Measurements from ENCODE around the gene MORC4.

MORC4 gene

DNA sequence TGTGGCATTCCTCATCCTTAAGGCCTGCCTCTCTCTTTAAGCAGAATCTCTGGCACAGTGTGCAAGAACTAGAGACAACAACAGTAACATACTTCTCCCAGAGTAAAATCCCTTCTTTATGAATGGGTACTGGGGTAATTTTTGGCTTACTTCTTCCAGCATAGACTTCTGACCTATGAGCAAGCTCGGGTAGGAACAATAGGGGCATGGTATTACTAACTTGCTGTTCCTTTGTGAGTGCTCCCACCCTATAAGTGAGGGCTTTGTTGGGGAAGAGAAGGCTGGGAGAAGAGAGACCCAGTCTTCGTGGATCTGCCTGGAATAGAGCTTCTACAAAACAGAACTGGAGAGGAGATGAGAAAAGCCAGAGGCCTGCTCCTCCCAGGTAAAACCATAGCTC lies 49.6 kb downstream of the MORC4 start:
- no peak for DNase-seq (ENCODE audit: low read depth, low spot score)
- in situ Hi-C loops (cut with HindIII; ENCODE audit: low sequenced_read_pairs) = no loop called here
- H3K4me3 ChIP-seq (ENCODE audit: low read depth, low read length) = no peak overlapping the region
- TF ChIP-seq, protein P1, sequence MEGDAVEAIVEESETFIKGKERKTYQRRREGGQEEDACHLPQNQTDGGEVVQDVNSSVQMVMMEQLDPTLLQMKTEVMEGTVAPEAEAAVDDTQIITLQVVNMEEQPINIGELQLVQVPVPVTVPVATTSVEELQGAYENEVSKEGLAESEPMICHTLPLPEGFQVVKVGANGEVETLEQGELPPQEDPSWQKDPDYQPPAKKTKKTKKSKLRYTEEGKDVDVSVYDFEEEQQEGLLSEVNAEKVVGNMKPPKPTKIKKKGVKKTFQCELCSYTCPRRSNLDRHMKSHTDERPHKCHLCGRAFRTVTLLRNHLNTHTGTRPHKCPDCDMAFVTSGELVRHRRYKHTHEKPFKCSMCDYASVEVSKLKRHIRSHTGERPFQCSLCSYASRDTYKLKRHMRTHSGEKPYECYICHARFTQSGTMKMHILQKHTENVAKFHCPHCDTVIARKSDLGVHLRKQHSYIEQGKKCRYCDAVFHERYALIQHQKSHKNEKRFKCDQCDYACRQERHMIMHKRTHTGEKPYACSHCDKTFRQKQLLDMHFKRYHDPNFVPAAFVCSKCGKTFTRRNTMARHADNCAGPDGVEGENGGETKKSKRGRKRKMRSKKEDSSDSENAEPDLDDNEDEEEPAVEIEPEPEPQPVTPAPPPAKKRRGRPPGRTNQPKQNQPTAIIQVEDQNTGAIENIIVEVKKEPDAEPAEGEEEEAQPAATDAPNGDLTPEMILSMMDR (IDR thresholded peaks at IDR 0.05; ENCODE audit: low read depth, low read length) = no peak

DNA sequence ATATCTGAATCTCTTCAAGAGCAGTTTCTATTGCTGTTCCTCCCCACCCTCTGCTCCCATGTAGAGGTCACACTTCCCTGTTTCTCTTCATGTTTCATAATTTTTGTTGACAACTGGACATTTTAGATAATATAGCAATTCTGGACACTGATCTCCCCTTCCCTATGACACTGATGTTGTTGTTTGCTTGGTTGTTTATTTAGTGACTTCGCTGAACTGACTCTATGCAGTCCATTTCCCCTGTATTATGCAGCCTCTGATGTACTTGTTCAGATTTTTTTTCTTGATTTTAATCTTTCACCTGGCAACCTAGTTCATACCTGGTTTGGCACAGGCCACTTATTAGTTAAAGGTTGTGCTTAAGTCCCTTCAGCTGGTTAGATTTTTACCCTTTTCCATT lies 50.6 kb downstream of the MORC4 start:
- TF ChIP-seq, protein P1 (IDR thresholded peaks at IDR 0.05; ENCODE audit: low read depth, low read length) = no peak
- H3K4me3 ChIP-seq (ENCODE audit: low read depth, low read length) = no peak overlapping the region
- DNase-seq (ENCODE audit: low read depth, low spot score) = no peak
- in situ Hi-C loops (cut with HindIII; ENCODE audit: low sequenced_read_pairs) = no loop called here

DNA sequence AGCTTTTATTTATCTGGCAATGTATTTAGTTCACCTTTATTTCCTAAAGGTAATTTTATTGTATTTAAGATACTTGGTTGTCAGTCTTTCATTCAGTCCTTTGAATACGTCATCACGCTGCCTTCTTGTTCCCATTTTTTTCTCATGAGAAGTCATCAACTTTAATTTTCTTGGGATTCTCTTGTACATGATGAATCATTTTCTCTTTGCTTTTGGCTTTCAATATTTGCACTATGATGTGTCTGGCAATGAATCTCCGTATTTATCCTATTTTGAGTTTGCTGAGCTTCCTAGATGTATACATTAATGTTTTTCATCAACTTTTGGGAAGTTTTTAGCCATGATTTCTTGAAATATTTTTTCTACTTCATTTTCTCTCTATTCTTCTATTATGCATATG lies 51.4 kb downstream of the MORC4 start:
- in situ Hi-C loops (cut with HindIII; ENCODE audit: low sequenced_read_pairs) = no loop called here
- DNase-seq (ENCODE audit: low read depth, low spot score) = no peak
- TF ChIP-seq, protein P1 (IDR thresholded peaks at IDR 0.05; ENCODE audit: low read depth, low read length) = no peak
- no peak overlapping the region for H3K4me3 ChIP-seq (ENCODE audit: low read depth, low read length)

DNA sequence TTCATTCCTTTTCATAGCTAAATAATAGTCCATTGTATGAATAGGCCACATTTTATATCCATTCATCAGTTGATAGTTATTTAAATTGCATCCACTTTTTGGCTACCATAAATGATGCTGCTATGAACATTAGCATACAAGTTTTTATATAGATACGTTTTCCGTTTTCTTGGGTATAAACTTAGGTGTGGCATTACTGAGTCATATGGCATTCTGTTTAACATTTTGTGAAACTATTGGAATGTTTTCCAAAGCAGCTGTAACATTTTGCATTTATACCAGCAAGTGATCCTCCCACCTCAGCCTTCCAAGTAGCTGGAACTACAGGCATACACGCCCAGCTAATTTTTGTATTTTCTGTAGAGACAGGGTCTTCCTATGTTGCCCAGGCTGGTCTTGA lies 53.5 kb downstream of the MORC4 start:
- in situ Hi-C loops (cut with HindIII; ENCODE audit: low sequenced_read_pairs) = no loop called here
- TF ChIP-seq, protein P1 (IDR thresholded peaks at IDR 0.05; ENCODE audit: low read depth, low read length) = no peak
- DNase-seq (ENCODE audit: low read depth, low spot score) = no peak
- H3K4me3 ChIP-seq (ENCODE audit: low read depth, low read length) = no peak overlapping the region

DNA sequence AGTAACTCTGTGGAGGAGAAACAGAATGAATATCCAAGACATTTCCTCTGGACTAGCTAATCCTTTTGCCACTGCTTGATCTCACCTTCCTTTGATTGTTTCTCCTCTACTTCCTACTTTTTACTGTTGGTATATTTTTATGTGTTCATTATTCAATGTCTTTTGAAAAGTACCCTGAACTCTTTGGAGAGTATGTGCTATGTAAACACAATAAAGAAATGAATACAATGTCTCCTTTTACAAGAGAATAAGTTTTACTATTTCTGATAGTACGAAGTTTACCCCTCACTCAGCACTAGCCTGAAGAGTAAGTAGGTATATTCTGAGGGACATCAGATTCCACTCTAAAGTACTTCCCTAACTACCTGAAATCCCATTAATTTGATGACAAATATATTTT lies 59.9 kb downstream of the MORC4 start:
- no peak for DNase-seq (ENCODE audit: low read depth, low spot score)
- H3K4me3 ChIP-seq (ENCODE audit: low read depth, low read length) = no peak overlapping the region
- TF ChIP-seq, protein P1 (IDR thresholded peaks at IDR 0.05; ENCODE audit: low read depth, low read length) = no peak
- in situ Hi-C loops (cut with HindIII; ENCODE audit: low sequenced_read_pairs) = no loop called here

DNA sequence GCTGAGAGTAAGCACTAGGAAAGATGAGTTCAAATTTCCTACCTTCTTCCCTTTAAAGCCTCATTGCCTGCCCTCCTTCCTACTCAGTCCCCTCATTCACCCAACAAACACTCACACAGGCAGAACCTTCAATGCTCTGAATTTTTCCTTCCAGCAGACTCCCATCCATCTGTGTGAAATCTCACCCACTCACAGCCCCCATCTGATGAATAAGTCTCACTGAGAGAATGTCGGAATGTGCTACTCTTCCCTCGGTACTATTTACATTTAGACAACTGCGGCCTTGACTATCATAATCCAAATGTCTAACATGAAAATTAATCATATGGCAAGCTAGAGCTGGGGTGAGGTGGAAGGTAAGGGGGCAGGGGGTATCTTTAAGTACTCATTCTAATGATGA lies 60.4 kb downstream of the MORC4 start:
- in situ Hi-C loops (cut with HindIII; ENCODE audit: low sequenced_read_pairs) = no loop called here
- DNase-seq (ENCODE audit: low read depth, low spot score) = no peak
- TF ChIP-seq, protein P1 (IDR thresholded peaks at IDR 0.05; ENCODE audit: low read depth, low read length) = no peak
- no peak overlapping the region for H3K4me3 ChIP-seq (ENCODE audit: low read depth, low read length)

DNA sequence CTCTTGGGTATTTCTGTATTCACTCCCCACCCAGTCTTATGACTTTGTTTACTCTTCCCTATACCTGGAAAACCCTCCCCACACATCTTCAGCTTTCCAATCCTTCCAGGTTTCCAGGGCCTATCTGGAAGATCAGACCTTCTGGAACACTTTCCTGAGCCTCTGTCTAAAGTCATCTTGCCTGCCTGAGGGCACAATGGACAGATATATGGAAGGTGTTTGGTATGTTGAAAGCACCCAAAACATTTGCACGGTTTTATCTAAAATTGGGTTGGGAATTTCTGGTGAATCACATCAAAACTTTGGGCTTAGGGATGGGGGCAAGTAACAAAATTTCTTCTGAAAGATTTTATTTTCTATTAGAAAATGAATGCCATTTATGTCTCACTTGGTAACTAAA lies 63.8 kb downstream of the MORC4 start:
- TF ChIP-seq, protein P1 (IDR thresholded peaks at IDR 0.05; ENCODE audit: low read depth, low read length) = no peak
- no peak for DNase-seq (ENCODE audit: low read depth, low spot score)
- H3K4me3 ChIP-seq (ENCODE audit: low read depth, low read length) = no peak overlapping the region
- in situ Hi-C loops (cut with HindIII; ENCODE audit: low sequenced_read_pairs) = no loop called here
